ENCODE data around the gene COLEC11.

Gene COLEC11

GRCh38 chr2:3596901-3597417 lies 2.0 kb downstream of the COLEC11 start:
- H3K27me3 ChIP-seq = peaks cover 23% of the 10 kb centered on the region
- no peaks in the 10 kb centered on the region for H3K36me3 ChIP-seq
- no peaks in the 10 kb centered on the region for H3K4me1 ChIP-seq (ENCODE audit: control insufficient read depth in 1 of 2, insufficient read depth in 1 of 2, low read depth in 1 of 2, low read length in 1 of 2)
- no peak overlapping the region for H3K4me3 ChIP-seq (ENCODE audit: low read depth in 1 of 2, low read length in 1 of 2)
- H3K9me3 ChIP-seq = no peaks in the 10 kb centered on the region
- no peak overlapping the region for H3K27ac ChIP-seq
- TF ChIP-seq CTCF (IDR thresholded peaks at IDR 0.05) = no peak

DNA sequence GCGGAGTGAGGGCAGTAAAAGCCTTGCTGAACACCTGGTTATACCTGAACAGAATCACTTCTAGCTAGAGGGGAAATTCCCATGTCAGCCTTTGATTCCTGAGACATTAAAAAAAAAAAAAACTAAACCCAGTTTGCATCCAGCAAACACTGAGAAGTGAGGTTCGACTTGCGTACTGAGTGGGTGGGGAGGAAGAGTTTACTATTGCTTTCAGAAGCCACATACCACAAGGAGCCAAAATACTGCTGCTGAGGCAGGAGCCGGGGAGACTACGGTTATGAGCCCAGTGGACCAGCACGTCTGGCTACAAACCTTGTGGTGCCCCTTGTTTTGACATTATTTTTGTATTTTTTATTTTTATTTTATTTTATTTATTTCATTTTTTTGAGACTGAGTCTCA lies 2.7 kb downstream of the COLEC11 start:
- no peak overlapping the region for H3K27ac ChIP-seq
- no peaks in the 10 kb centered on the region for H3K36me3 ChIP-seq
- no peaks in the 10 kb centered on the region for H3K9me3 ChIP-seq
- H3K4me3 ChIP-seq (ENCODE audit: low read depth in 1 of 2, low read length in 1 of 2) = no peak overlapping the region
- no peaks in the 10 kb centered on the region for H3K4me1 ChIP-seq (ENCODE audit: control insufficient read depth in 1 of 2, insufficient read depth in 1 of 2, low read depth in 1 of 2, low read length in 1 of 2)
- no peak for TF ChIP-seq CTCF (IDR thresholded peaks at IDR 0.05)
- peaks cover 23% of the 10 kb centered on the region for H3K27me3 ChIP-seq

DNA sequence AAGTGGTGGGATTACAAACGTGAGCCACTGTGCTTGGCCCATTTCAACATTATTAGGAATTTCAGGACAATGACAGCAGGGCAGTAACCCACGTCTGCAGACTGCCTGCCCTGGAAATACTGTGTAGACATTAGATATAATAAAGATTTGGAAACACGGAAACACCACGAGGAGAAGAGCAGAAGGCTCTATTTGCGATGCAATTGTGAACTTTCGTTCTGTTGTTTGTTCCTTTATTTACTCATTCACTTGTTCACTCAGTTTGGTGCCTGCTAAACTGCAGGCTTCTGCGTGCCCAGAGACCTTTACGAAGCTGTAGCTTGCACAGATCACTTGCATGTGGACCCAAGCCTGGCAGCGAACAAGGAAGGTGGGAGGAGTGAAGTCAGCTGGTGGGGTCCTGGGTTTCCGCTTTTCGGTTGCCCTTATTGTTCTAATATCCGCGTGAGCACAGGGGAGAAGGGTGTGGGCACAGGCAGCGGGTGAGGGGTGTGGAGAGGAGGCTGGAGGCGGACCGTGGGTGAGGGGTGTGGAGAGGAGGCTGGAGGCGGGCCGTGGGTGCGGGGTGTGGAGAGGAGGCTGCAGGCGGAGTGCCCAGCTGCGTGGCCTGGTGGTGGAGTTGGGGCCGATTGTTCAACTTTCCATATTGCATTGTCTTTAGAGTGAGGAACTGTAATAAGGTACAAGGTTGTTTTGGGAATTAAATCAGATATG lies 3.4 kb downstream of the COLEC11 start:
- no peak overlapping the region for H3K27ac ChIP-seq
- H3K27me3 ChIP-seq = peaks cover 23% of the 10 kb centered on the region
- H3K36me3 ChIP-seq = no peaks in the 10 kb centered on the region
- no peaks in the 10 kb centered on the region for H3K4me1 ChIP-seq (ENCODE audit: control insufficient read depth in 1 of 2, insufficient read depth in 1 of 2, low read depth in 1 of 2, low read length in 1 of 2)
- H3K4me3 ChIP-seq (ENCODE audit: low read depth in 1 of 2, low read length in 1 of 2) = no peak overlapping the region
- TF ChIP-seq CTCF (IDR thresholded peaks at IDR 0.05) = no peak
- H3K9me3 ChIP-seq = no peaks in the 10 kb centered on the region

DNA sequence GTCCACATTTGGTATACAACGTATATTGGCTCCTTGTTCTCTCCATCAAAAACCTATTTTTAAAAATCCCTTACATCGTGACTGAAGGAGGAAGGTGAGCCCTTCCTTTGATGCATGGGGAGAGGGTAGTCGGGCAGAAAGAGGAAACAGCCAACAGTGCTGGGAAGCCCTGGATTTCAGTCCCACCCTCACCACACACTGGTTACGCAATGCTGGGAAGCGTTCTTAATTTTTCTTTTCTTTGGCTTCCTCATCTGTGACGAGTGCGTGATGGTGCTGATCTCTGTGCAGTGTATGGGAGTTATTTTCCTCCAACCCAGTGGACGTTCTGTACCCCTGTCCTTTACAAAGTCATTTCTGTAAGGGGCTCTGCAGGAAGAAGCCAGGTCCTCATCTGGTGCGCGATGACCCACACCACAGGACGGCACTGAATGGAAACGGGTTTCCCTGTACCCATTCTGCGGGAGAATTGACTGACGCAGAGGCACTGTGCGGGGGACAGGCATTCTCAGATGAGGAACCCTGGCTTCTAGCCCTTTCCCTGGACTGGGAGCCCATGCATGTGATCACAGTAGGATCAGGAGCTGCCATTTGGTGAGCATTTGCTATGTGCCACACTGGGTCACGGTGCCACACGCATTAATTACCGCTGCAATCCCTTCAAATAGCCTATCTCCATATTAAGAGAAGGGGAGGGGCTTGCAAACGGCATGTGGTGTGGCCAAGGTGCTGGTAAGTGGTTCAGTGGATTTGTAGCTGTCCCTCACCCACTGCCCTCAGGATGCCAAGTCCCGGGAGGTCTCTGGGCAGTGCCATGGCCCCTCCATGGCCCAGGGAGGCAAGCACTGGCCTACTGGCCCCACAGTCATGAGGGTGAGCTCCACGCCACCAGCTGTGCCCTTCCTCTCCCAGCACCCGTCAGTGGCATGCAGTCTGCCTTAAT lies 4.3 kb downstream of the COLEC11 start:
- TF ChIP-seq CTCF (IDR thresholded peaks at IDR 0.05) = no peak
- Histone ChIP-seq H3K4me3 (ENCODE audit: low read depth in 1 of 2, low read length in 1 of 2) (no peak overlapping the region), H3K36me3 (no peaks in the 10 kb centered on the region), H3K27me3 (peaks cover 18% of the 10 kb centered on the region), H3K9me3 (no peaks in the 10 kb centered on the region), H3K4me1 (ENCODE audit: control insufficient read depth in 1 of 2, insufficient read depth in 1 of 2, low read depth in 1 of 2, low read length in 1 of 2) (no peaks in the 10 kb centered on the region), H3K27ac (no peak overlapping the region)

GRCh38 chr2:3600256-3600855 lies 5.4 kb downstream of the COLEC11 start:
- no peaks in the 10 kb centered on the region for H3K36me3 ChIP-seq
- H3K4me1 ChIP-seq (ENCODE audit: control insufficient read depth in 1 of 2, insufficient read depth in 1 of 2, low read depth in 1 of 2, low read length in 1 of 2) = no peaks in the 10 kb centered on the region
- no peaks in the 10 kb centered on the region for H3K9me3 ChIP-seq
- no peak for TF ChIP-seq CTCF (IDR thresholded peaks at IDR 0.05)
- no peak overlapping the region for H3K4me3 ChIP-seq (ENCODE audit: low read depth in 1 of 2, low read length in 1 of 2)
- H3K27me3 ChIP-seq = peaks cover 6% of the 10 kb centered on the region
- no peak overlapping the region for H3K27ac ChIP-seq
